ENCODE data around the gene DAAM2. TPM values are rescaled to one million over a fixed set of nuclear protein-coding genes. Genes with fewer than 3 reads are reported as not detected.

Gene DAAM2
- total RNA-seq, 1 donor from 2014 or later, result 1.7 TPM

DNA sequence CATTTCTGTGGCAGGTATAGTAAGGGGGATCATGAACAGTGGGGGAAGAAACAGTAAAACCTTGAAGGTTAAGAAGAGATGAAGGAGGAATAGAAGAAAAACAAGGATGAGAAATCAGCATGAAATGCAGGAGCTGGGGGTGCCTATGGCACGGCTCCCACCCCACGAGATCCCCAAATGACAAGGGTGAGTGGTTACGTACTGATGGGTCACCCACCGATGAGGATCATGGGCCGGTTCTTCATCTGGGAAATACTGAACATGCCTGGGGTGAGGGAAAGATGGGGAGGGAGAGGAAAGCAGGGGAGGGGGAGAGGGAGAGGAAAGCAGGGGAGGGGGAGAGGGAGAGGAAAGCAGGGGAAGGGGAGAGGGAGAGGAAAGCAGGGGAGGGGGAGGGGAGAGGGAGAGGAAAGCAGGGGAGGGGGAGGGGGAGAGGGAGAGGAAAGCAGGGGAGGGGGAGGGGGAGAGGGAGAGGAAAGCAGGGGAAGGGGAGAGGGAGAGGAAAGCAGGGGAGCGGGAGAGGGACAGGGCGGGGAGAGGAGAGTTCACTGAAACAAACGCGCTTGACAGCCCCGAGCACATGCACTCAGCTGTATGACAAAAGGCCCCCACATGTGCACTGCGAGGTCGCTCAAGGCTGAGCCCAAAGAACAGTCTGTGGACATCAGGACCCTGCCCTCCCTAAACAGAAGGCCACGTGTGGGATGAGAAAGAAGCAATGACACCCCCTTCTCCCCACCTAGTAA is 116.8 kb downstream of the DAAM2 start:
- DNase-seq (ENCODE audit: low read depth), result no peak

DNA sequence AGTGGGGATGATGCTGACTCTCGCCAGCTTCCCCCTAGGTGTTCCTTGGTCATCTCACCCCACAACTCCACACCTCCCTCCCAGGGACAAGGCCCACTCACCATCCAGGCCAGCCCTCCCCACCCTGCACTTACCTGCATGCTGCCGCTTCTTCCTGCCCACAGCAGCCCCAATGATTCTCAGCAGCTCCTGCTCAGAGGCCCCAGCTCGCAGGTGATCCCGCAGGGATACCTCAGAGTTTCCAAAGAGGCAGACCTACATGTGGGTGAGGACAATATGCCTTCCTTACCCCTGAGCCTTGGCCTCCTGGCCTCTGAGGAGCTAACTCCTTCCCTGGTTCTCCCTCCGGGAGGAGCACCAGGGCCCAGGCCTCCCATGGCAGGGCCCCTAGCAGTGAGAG is 117.5 kb downstream of the DAAM2 start:
- no peak for DNase-seq (ENCODE audit: low read depth)

DNA sequence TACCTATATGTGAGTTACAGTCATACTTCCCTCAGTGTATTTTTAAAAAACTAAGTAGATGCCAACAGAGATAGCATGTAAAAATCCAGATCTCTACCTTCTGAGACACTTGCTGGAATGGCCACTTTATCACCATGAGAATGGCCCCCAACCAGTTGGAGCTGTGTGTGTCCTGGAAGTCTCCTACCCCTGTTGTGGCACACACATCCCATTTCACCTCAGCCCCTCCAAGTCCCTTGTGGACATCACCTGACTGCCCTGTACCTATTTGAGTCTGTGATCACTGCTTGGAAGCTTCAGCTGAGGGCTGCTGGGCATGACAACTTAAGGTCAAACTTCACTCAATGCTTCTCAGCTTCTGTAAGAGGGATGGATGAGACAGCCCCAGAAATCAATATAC is 118.0 kb downstream of the DAAM2 start:
- DNase-seq (ENCODE audit: low read depth), result no peak

DNA sequence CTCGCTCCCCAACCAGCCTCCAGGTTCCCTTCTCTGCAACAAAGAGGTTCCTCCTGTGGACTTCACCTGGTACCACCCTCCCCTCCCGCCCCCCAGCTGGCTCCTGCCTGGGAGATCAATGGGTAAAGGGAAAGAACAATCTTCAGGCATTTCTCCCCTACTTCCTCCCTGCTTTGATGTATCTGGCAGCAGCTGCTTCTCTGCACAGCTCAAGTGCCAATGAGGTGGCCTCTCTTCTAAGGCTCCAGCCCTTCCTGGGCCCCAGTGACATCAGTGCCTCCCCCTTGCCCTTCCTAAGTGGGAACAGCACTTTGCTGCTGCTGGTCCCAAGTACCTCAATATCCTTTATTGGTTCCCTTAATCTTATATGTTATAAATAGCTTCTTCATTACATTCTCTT is 118.6 kb downstream of the DAAM2 start:
- no peak for DNase-seq (ENCODE audit: low read depth)

DNA sequence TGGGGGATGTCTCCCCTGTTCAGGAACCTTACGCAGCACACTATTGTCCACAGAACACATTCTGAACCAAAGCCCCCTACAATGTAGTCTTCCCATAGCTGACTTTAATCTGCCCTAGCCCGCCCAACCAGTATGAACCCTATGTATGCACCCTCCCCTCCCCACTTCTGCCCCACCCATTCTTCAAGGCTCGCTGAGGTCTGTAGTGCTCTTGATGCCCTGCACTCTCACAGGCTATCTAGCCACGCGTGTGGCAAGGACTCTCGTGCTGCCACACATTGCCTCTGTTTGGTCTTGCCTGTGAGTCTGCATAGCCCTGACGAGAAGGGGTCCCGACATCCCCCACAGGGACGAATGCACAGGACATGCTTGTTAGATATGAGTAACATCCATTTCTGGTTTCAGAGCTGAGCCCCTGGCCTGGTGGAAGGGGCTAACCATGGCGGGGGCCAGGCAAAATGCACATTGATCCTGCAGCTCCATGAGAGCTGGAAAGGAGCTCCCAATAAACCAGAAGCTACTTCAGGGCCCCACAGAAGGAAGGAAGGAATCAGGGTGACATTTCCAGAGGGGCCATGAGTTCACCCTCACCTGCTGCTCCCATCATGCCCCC is 119.4 kb downstream of the DAAM2 start:
- no peak for DNase-seq (ENCODE audit: low read depth)

DNA sequence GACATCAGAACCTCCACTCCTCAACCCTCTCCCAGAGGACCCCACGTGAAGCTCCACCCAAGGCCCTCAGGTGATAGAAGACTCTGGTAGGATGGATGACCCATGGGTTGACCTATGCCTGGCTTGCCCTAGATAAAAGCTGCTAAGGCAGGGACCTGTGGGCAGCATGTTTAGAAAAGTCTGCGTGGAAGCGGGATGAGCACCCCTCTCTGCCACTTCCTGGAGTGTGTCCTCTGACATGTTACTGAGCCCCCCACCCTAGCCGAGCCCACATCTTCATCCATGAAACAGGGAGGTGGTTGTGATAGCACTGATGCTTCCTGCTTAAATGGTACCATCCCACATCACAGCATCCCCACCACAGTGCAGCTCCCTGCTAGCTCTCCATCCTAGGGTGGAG is 120.3 kb downstream of the DAAM2 start:
- no peak for DNase-seq (ENCODE audit: low read depth)

DNA sequence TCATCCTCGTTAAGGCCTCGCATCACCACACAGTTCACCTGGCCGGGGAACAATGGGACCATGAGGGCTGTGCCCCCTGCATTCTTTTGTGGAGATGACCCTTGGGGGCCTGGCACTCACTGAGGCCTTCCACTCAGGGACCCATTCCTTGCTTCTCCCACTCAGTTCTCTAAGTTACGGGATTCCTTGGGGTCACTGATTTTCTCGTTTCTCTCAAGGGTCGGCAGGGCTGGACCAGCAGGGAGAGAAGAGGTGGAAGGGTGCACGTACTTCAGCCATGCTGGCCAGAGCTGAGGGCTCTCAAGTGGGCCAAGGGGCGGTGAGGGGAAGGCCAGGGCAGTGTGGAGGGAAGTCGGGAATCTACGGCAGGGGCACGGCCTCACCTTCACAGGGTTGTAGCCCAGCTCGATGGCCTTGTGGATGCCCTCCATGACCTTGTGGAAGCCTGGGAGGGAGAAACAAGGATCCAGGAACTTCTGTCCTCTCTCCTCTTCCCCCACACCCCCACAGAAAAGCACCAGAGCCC is 121.3 kb downstream of the DAAM2 start:
- no peak for DNase-seq (ENCODE audit: low read depth)

DNA sequence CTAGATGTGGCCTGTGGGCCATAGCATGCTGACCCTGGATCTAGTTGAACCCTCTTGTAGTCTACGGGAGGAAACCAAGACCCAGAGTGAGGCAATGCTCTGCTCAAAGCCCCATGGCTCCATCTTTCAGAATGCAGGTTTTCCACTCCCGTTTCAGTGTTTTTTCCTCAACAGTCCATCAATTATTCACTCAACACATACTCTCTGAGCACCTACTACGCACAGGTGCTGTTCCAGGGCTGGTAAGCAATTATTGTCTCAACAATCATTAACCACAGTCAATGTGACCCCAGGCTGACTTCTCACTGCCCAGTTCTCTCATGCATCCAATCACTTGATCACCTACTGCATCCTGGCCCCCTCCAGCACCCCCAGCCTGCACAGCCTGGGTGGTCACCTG is 122.1 kb downstream of the DAAM2 start:
- DNase-seq (ENCODE audit: low read depth), result no peak

DNA sequence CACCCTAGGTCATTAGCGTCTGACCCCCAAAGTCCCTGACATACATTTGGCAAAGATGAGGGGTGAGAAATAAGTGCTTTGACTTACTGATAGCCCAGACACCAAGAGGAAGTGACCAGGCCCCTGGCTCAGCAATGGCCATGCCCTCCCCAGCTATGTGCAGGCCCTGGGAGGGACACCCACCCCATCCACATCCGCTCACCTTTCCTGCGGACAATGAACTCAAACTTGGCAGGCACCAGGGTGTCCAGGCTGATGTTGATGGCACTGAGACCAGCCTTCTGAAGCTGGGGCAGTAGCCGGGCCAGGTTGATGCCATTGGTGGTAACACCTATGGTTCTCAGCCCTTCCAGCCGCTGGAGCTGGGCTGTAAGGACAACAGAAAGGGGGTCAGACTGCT is 123.7 kb downstream of the DAAM2 start:
- DNase-seq (ENCODE audit: low read depth), result no peak

DNA sequence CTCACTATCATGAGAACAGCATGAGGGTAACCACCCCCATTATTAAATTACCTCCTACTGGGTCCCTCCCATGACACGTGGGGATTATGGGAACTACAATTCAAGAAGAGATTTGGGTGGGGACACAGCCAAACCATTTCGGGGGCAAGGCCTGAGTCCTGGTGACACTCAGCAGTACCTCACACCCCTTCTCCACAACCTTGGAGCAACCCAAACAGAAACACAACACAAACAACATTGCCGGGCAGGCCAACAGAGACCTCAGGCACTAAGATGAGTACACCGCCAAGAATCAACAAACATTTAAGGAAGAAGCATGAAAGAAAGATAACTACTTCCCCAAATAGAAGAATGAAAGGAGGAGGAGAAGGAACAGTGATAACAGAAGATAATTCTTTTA is 125.2 kb downstream of the DAAM2 start:
- DNase-seq (ENCODE audit: low read depth), result no peak

DNA sequence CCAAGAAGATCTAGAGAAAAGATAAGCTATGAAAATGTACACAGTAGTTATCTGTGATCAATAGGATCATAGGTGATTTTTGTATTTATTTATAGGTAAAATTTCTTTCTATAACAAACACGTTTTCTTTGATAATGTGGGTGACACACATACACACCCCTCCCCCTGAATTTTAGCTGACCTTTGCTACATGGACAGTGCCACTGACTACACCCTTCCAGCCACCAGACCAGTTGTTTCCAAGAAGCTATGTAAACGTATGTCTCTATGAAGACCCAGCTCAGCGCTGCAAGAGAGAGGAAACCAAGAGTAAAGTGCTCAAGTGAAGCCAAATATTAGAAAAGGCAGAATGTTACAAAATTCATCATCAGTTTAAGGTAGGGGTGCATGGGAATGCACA is 125.8 kb downstream of the DAAM2 start:
- no peak for DNase-seq (ENCODE audit: low read depth)

DNA sequence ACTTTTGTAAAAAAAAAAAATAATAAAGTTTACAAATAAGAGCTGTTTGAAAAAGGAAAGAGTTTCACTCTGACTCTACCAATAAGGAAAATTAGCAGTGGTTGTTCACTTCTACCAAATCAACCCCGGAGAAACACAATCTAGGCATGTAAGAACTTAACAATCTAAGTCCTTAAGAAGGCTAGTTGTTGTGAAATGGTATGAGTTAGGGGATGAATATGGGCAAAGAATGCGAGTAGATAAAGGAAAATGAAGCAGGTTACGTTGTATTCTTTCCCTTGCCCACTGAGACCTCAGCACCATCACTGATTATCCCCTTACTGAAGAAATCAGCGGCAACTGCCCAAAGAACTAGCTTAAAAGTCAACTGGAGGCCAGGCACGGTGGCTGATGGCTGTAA is 126.7 kb downstream of the DAAM2 start:
- DNase-seq (ENCODE audit: low read depth), result no peak

DNA sequence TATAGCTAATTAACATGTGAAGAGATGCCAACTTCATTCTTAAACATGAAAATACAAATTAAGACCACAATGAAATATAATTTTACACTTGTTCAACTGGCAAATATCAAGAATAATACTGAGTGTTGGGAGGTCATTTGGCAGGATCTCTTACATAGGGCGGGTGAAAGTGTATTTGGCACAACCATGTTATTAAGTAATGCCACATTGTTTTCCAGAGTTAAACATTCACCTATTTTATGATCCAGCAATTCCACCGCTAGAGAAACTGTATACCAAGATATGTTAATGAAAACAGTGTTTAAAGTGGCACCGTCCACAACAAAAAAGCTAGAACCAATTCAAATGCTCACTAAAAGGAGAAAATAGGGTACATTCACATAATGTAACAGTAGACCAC is 128.0 kb downstream of the DAAM2 start:
- DNase-seq (ENCODE audit: low read depth), result peak; percentile 91

DNA sequence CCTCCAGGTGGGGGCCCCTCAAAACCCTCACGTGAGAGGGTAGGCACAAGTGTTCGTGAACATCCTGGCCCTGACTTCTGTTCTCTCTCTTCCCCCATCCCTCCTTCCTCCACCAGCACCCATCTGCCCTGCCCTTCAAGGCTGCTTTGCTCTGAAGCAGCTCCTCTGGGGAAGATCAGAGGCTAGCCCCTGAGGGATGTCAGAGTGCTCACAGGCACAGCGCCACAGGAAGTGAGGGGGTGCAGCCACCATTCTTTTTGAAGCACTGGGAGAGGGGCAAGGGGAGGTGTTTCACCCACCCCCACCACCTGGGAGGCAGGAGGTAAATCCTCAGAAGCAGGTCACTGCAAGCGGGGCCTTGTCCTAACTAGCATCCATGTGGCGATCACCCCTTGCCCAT is 130.6 kb downstream of the DAAM2 start:
- DNase-seq (ENCODE audit: low read depth), result no peak

DNA sequence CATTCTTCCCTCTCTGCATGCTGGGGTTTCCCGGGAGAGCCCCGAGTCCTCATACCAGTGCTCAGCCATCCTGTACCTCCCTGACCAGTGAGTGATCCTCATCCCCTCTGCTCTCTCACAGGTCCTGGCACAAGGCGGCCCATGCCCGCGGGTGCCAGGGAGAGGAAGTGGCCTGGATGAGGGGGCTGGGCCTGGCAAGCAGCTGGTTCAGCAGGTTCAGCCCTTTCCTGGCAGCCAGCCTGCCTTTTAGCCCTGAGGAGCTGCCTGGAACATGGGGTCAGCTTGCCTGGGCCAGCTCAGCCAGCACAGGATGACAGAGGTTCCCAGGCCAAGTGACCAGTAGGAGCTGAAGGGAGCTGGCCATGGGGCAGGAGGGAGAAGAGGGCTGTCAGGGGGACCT is 131.2 kb downstream of the DAAM2 start:
- peak; percentile 85 for DNase-seq (ENCODE audit: low read depth)

DNA sequence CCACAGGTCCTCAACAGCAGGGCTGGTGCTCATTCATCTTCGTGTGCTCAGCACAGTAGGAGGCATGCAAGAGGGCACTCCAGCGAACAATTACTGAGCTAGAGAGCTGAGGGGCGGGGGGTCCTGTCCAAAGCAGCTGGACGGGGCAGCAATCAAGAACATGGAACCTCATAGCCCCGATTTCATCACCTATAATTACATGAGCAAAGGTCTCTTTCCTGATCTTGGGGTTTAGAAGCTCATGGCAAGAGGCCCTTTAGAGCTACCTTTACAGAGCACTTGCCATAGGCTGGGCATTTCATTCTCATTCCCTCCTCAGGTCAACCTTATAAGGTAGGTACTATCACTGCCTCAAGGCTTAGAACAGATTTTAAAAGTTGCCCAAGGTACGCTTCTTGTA is 131.7 kb downstream of the DAAM2 start:
- DNase-seq (ENCODE audit: low read depth), result no peak

DNA sequence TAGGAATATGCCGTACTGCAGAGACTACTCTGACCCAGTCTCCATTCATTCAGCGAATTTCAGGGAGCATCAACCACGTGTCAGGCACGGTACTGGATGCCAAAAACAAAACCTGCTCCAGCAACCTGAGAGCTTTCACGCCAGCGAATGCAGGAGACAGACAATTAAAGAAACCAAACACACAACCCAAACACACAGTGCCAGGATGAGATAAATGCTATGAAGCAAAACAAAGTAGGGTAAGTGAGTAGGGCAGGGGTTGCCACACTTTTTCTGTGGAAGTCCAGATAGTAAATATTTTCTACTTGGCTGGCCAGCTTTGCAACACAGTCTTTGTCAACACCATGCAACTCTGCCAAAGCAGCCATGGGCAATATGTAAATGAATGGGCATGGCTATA is 132.1 kb downstream of the DAAM2 start:
- peak; percentile 61 for DNase-seq (ENCODE audit: low read depth)

DNA sequence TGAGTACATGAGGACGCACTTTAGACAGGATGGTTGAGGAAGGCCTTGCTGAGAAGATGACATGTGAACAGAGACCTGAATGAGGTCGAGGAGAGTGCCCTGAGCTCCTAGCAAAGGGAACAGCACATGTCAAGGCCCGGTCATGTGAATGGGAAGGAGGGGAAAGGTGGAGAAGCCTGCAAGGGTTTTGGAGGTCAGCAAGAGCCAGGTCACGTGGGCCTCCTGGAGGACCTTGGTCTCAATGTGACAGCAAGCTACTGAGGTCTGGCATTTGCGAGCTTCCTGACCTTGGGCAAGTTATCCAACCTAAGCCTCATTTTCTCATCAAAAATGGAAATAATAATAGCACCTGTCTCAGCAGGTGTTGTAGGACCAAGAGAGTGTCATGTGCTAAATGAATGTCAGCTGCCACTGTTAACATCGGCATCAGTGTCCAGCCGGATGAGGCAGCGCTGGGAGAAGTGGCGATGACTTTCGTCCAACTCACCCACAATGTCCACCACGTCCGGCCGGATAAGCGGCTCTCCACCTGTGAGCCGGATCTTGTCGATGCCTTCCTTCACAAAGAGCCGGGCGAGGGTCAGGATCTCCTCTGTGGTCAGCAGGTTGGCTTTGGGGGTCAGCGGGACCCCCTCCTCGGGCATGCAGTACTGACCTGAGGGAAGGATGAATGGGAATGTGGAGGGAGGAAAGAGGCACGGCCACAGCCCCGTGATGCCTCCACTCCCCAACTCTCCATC is 133.2 kb downstream of the DAAM2 start:
- DNase-seq (ENCODE audit: low read depth), result no peak

DNA sequence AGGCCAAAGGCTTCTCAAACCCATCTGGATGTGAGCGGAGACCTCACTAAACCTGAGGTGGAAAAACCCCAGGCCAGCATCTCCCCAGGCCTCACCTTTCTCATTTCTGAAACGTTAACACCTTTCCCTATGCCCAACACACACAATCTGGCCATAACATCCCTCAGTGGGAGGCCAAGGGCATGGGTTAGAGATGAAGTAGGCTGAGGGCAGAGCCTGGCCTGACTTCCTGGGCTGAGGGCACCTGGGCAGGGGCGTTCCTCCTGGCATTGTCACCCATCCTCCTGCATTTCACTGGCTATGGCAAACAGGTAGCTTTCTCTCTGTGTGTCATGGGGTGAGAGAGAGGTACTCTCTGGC is 133.7 kb downstream of the DAAM2 start:
- no peak for DNase-seq (ENCODE audit: low read depth)

DNA sequence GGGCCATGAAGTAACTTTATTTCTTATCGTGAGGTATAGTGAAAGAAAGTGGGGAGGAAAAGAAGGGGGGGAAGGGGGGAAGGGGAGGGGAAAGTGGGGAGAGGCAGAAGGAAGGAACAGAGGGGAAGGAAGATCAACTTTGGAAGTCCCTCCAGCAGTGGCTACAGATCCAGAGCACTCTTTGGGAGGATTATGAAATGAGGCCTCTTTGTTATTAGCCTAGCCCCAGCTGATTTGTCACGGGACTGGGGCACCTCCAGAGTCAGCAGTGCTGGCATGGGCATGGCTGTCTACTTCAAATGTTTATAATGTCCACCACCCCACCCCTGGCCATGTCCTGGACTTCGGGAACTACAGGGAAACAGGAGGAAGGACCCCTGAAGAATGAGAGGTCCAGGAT is 134.5 kb downstream of the DAAM2 start:
- no peak for DNase-seq (ENCODE audit: low read depth)

DNA sequence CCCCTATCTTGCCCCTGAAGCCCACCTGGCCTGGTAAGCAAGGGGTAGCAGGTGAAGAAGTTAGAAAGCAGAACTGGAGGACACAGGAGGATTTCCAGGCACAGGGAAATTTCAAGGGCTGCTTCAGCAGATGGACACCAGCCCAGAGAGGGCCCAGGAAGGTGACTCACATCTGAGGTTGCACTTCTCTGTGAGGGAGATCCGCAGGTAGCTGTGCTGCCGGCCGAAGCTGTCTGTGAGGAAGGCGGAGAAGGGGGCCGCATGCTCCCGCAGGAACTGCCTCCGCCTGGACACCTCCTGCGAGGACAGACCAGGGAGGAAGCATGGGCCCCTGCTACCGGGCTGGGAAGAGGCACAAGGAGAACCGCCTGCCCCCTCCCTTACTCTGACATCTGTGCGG is 135.0 kb downstream of the DAAM2 start:
- peak; percentile 68 for DNase-seq (ENCODE audit: low read depth)

DNA sequence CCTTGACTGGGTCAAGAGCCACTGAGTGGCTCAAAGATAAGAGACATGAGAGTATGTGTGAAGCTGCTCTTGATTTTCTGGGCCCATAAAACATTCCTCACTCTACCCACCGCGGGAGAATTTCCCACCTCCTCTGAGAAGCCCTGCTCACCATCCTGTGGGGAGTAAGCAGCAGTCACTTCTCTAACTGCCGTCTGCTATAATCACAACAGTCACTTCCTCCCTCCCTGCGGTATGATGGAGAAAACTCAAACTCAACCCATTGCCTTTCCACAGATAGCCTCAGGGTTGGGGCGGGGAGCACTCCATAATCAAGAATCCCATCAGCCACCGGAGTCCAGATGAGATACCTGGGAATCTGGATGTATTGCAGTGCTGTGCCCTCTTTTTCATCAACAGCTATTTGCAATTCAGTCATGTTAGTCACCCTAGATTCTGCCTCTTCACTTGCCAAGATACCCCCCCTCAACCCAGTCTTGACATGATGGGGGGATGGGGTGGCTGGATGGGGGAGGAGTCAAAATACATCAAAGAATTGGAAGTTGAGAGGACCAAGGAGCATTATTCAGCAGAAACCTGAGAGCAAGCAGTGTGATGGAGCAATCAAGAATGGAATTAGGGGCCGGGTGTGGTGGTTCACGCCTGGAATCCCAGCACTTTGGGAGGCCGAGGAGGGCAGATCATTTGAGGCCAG is 137.0 kb downstream of the DAAM2 start:
- no peak for DNase-seq (ENCODE audit: low read depth)
